HG03469 (cell line): ENCODE measurements around the gene ST3GAL5.
"Not testable (repeated sequence)": the region's sequence is repeated elsewhere in the genome, so short reads cannot be mapped to it uniquely, and the experiment has no call there.

Source experiments
- ATAC-seq: cut with Tn5 transposase; IDR thresholded peaks from one replicate; pipeline ENCODE4 v1.9.1; 2021; ENCODE audit warnings: mild to moderate bottlenecking, moderate library complexity, moderate number of reproducible peaks; ENCODE audit not compliant: unreplicated experiment

ST3GAL5 gene

GRCh38 chr2:85840091-85840490 lies 48.7 kb downstream of the ST3GAL5 start:
- ATAC-seq = no peak

- no peak for ATAC-seq
These were observed 49.3 kb downstream of the ST3GAL5 start for GRCh38 chr2:85839461-85839860.

- no peak for ATAC-seq
These were observed 50.1 kb downstream of the ST3GAL5 start for GRCh38 chr2:85838641-85839040.

GRCh38 chr2:85838181-85838580 lies 50.6 kb downstream of the ST3GAL5 start:
- ATAC-seq = no peak

- ATAC-seq = no peak
These were observed 54.3 kb downstream of the ST3GAL5 start for GRCh38 chr2:85834466-85834865.

GRCh38 chr2:85831735-85832134 lies 57.1 kb downstream of the ST3GAL5 start:
- no peak for ATAC-seq

GRCh38 chr2:85830645-85831044 lies 58.1 kb downstream of the ST3GAL5 start:
- no peak for ATAC-seq

GRCh38 chr2:85829394-85829793 lies 59.4 kb downstream of the ST3GAL5 start:
- not testable (repeated sequence) for ATAC-seq

GRCh38 chr2:85828725-85829124 lies 60.1 kb downstream of the ST3GAL5 start:
- no peak for ATAC-seq

GRCh38 chr2:85827879-85828569 lies 60.8 kb downstream of the ST3GAL5 start:
- no peak for ATAC-seq

- ATAC-seq = no peak
These were observed 61.6 kb downstream of the ST3GAL5 start for GRCh38 chr2:85826990-85827878.

- ATAC-seq = no peak
These were observed 64.8 kb downstream of the ST3GAL5 start for GRCh38 chr2:85823951-85824350.

GRCh38 chr2:85822766-85823165 lies 66.0 kb downstream of the ST3GAL5 start:
- ATAC-seq = no peak

- no peak for ATAC-seq
These were observed 68.8 kb downstream of the ST3GAL5 start for GRCh38 chr2:85819811-85820510.

- no peak for ATAC-seq
These were observed 73.8 kb downstream of the ST3GAL5 start for GRCh38 chr2:85814802-85815550.

GRCh38 chr2:85813982-85814801 lies 74.6 kb downstream of the ST3GAL5 start:
- no peak for ATAC-seq

GRCh38 chr2:85813211-85813981 lies 75.4 kb downstream of the ST3GAL5 start:
- ATAC-seq = no peak

GRCh38 chr2:85812094-85812735 lies 76.6 kb downstream of the ST3GAL5 start:
- ATAC-seq = no peak
